H1 (cell line): ENCODE results near the gene PKD1L1. TPM values are rescaled to one million over a fixed set of nuclear protein-coding genes. Genes with fewer than 3 reads are reported as not detected.

Experiments used
- USF2 ChIP-seq: IDR thresholded peaks from 2 replicates; pipeline ENCODE4 v1.6.1; 2011; ENCODE audit warnings: low read length, improper control_type of control experiment
- YY1 ChIP-seq: IDR thresholded peaks from 2 replicates; pipeline ENCODE4 v1.6.1; 2011; ENCODE audit warnings: low read depth, mild to moderate bottlenecking, low read length
- polyA plus RNA-seq, 7 experiments: library from polyadenylated mRNA; depleted of rRNA in 3 of 7; stranded (reverse) in 5 of 7; unstranded in 2 of 7; fragments of >200 nt in 5 of 7; fragments of 200-250 nt in 2 of 7; gene quantifications; 1 replicate in 5 of 7; 2 replicates in 1 of 7; 4 replicates in 1 of 7; pipeline versions ENCODE4 v1.2.1 to v1.2.3, GENCODE V29; 2011 to 2013; ENCODE audit warnings: missing spikeins in 2 of 7, mixed read lengths in 2 of 7
- total RNA-seq: library from RNA; stranded (reverse); fragmentation: NEBNext Ultra II Directional; extraction: Animal tissue kit (Norgen Biotek cat#: 25700); gene quantifications from 2 replicates; pipeline ENCODE4 v1.2.1, GENCODE V29; 2021

Gene PKD1L1
- total and polyA plus RNA-seq, 2 of the 8 experiments (the other 6 are each of a cell fraction or from before 2014, with no cell fraction given): 0.22 to 0.35 TPM

GRCh38 chr7:47890606-47891005, 57.7 kb downstream of the PKD1L1 start (continued):
- no peak for TF ChIP-seq YY1
- TF ChIP-seq USF2: no peak
- TF ChIP-seq, all 59 proteins: peak for 0
